T-cell (primary cell): ENCODE results near the gene ENC1. TPM values are rescaled to one million over a fixed set of nuclear protein-coding genes. Genes with fewer than 3 reads are reported as not detected.

Experiments used
- ATAC-seq, 4 experiments: fragments of 200-7000 bp in 3 of 4; fragments of 150-1000 bp in 1 of 4; cut with Tn5 transposase; replicated peaks in 1 of 4; 1 replicate in 3 of 4; 2 replicates in 1 of 4; pipeline ENCODE4 v1.10.0; 2021; ENCODE audit warnings: moderate library complexity in 3 of 4, mild to moderate bottlenecking in 2 of 4, moderate number of reproducible peaks in 1 of 4
- CTCF ChIA-PET, 2 donors: fragments of 300-600 bp; sonication (Branson Sonifier 250); formaldehyde crosslinking; loops; one replicate each; lab custom pipeline; 2022; ENCODE audit warnings: antibody characterized with exemption in 2 of 2; lab: Charles Lee
- POLR2A ChIA-PET, 2 donors: fragments of 300-600 bp; sonication (Branson Sonifier 250); formaldehyde crosslinking; loops; one replicate each; lab custom pipeline; 2022; ENCODE audit warnings: antibody characterized with exemption in 2 of 2; lab: Charles Lee
- DNase-seq, 35 experiments: peaks; one replicate each; pipeline versions ENCODE4 v3.0.0 to v3.0.0-alpha.2; 2013 to 2023
- H3K27ac ChIP-seq: one replicate; pipeline ENCODE4 v1.5.1; 2013; ENCODE audit warnings: low read length
- H3K27me3 ChIP-seq, 2 experiments: replicated peaks in 1 of 2; 1 replicate in 1 of 2; 2 replicates in 1 of 2; pipeline versions ENCODE4 v1.6.1 to v1.7.0; 2013; ENCODE audit warnings: low read length in 1 of 2, mixed read lengths in 1 of 2; ENCODE audit not compliant: control insufficient read depth in 2 of 2, insufficient read depth in 2 of 2; ENCODE audit errors: extremely low read depth in 1 of 2
- H3K36me3 ChIP-seq, 2 donors: 1 replicate in 1 of 2; 2 replicates in 1 of 2; pipeline versions ENCODE4 v1.6.1 to v1.7.0; 2013; ENCODE audit warnings: low read length in 1 of 2; ENCODE audit not compliant: control insufficient read depth in 2 of 2, insufficient read depth in 1 of 2; ENCODE audit errors: extremely low read depth in 1 of 2
- H3K4me1 ChIP-seq, 2 experiments: 1 replicate in 1 of 2; 2 replicates in 1 of 2; pipeline versions ENCODE4 v1.6.1 to v1.7.0; 2013; ENCODE audit warnings: low read length in 2 of 2, mixed read lengths in 1 of 2; ENCODE audit not compliant: insufficient read depth in 2 of 2, control insufficient read depth in 1 of 2; ENCODE audit errors: extremely low read depth in 1 of 2
- H3K4me3 ChIP-seq, 2 donors: 1 replicate in 1 of 2; 2 replicates in 1 of 2; pipeline versions ENCODE4 v1.5.1 to v1.7.0; 2013; ENCODE audit warnings: mild to moderate bottlenecking in 2 of 2, low read length in 1 of 2, moderate library complexity in 1 of 2; ENCODE audit not compliant: control insufficient read depth in 1 of 2; ENCODE audit errors: extremely low read depth in 1 of 2
- H3K9me3 ChIP-seq: 2 replicates; pipeline ENCODE4 v1.7.0; 2013
- H3K27ac Mint-ChIP-seq, 2 donors: one replicate each; pipeline ENCODE4 v1.8.0; 2020 to 2021; ENCODE audit warnings: mild to moderate bottlenecking in 2 of 2, mixed read lengths in 2 of 2
- H3K27me3 Mint-ChIP-seq, 2 donors: one replicate each; pipeline ENCODE4 v1.8.0; 2021 to 2022; ENCODE audit warnings: mixed read lengths in 2 of 2
- H3K36me3 Mint-ChIP-seq: one replicate; pipeline ENCODE4 v1.8.0; 2021; ENCODE audit warnings: mixed read lengths
- H3K4me1 Mint-ChIP-seq, 3 donors: one replicate each; pipeline ENCODE4 v1.8.0; 2020 to 2022; ENCODE audit warnings: mixed read lengths in 3 of 3, mild to moderate bottlenecking in 1 of 3
- H3K4me3 Mint-ChIP-seq, 3 donors: one replicate each; pipeline ENCODE4 v1.8.0; 2020 to 2022; ENCODE audit warnings: mild to moderate bottlenecking in 3 of 3, mixed read lengths in 3 of 3, moderate library complexity in 3 of 3
- H3K9me3 Mint-ChIP-seq, 3 donors: one replicate each; pipeline ENCODE4 v1.8.0; 2020 to 2022; ENCODE audit warnings: mixed read lengths in 3 of 3
- WGBS: methylation state at CpG from one replicate; pipeline ENCODE4 v1.1.5; 2013; ENCODE audit warnings: missing lambda C conversion rate; ENCODE audit not compliant: insufficient coverage; 5-methylcytosine and 5-hydroxymethylcytosine counted together
- total RNA-seq, 35 experiments: library from RNA in 6 of 35; stranded (reverse) in 6 of 35; fragments of 120-200 nt in 1 of 35; gene quantifications; one replicate each; pipeline versions ENCODE4 v1.2.1 to v1.2.4 and lab custom pipeline; 2013 to 2026

The ENC1 gene
- total RNA-seq, 5 donors from 2014 or later (not counting 1 experiment from before 2014, with no cell fraction given): 0.70 to 21.0 (median 2.7) TPM

DNA sequence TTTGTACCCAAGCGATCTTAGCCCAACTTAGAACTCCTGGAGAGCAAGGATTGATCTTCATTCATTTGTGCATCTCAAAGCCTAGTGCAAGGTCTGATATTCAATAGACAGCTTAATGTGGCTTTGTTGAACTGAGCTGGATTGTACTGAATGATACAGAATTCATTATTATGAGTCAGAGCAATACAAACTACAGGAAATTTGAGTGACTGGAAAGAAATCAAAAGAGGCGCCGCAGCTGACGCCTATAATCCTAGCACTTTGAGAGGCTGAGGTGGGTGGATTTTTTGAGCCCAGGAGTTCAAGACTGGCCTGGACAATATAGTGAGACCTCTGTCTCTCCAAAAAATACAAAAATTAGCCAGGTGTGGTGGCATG, 58.6 kb downstream of the ENC1 start:
- no peak overlapping the region for H3K4me3 ChIP-seq
- Mint-ChIP-seq H3K27ac (peak overlapping the region in 1 of 2 donors; percentile 19), H3K36me3 (no peaks in the 10 kb centered on the region), H3K4me3 (no peak overlapping the region), H3K9me3 (no peaks in the 10 kb centered on the region), H3K27me3 (no peaks in the 10 kb centered on the region), H3K4me1 (peaks cover 24 to 27% (median 24%) of the 10 kb centered on the region in 3 donors)
- POLR2A ChIA-PET: no interaction called here
- CTCF ChIA-PET: interaction anchor here in 1 of 2 donors (0.7 kb wide), 1 partner anchor 137 kb away, joined by 3 read pairs; no protein-coding TSS in a partner anchor
- no peaks in the 10 kb centered on the region for H3K9me3 ChIP-seq
- ATAC-seq (no peak), DNase-seq (no peak)
- H3K27me3 ChIP-seq: no peaks in the 10 kb centered on the region
- no peaks in the 10 kb centered on the region for H3K36me3 ChIP-seq
- no peak overlapping the region for H3K27ac ChIP-seq
- no CpG with 5 or more reads among the region's 4 CpGs for WGBS
- H3K4me1 ChIP-seq: peaks cover 25 to 26% of the 10 kb centered on the region in 2 experiments

DNA sequence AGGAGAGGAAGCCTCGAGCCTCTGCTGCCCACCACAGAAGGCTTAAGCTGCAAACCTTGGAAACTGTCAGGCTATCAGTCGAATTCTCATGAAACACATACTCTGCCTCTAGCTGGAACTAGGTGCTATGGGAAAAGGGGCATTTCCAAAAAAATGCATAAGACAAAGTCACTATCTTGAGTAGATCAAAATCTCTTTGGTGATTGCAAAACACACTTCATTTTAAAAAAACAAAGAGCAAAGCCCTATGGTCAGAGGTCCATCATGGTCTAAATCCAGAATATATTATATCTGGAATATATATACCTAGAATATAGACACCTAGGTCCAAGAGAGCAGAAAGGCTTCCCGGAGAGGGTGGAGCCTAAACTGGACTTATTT, 59.8 kb downstream of the ENC1 start:
- Mint-ChIP-seq H3K36me3 (no peaks in the 10 kb centered on the region), H3K4me1 (peaks cover 35 to 38% (median 37%) of the 10 kb centered on the region in 3 donors), H3K9me3 (no peaks in the 10 kb centered on the region), H3K27ac (no peak overlapping the region), H3K27me3 (no peaks in the 10 kb centered on the region), H3K4me3 (no peak overlapping the region)
- no peak overlapping the region for H3K27ac ChIP-seq
- H3K4me3 ChIP-seq: no peak overlapping the region
- H3K4me1 ChIP-seq: peaks cover 27 to 36% of the 10 kb centered on the region in 2 experiments
- no peak for ATAC-seq
- H3K9me3 ChIP-seq: no peaks in the 10 kb centered on the region
- H3K27me3 ChIP-seq: no peaks in the 10 kb centered on the region
- POLR2A ChIA-PET: no interaction called here
- no peak for DNase-seq
- CTCF ChIA-PET: no interaction called here
- H3K36me3 ChIP-seq: no peaks in the 10 kb centered on the region
- WGBS: 100% methylated on average over 1 of the region's 3 CpGs

DNA sequence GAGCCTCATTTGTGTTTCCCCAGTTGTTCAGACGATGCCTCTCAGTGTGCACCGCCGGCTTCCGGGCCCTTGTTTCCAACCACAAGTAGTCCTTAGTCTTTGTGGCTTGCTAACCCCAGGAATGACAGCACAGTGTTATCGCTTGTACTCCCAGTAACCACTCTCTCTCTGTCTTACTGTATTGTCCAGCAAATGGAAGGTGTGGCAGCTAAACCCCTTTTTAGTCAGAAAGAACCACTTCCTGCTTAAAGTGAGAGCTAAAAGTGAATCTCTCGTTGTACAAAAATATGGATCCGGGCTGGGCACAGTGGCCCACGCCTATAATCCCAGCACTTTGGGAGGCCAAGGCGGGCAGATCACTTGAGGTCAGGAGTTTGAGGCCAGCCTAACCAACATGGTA, 61.3 kb downstream of the ENC1 start:
- DNase-seq: peak in 34 of 35 experiments; percentile 15 to 73 (median 35)
- CTCF ChIA-PET: no interaction called here

DNA sequence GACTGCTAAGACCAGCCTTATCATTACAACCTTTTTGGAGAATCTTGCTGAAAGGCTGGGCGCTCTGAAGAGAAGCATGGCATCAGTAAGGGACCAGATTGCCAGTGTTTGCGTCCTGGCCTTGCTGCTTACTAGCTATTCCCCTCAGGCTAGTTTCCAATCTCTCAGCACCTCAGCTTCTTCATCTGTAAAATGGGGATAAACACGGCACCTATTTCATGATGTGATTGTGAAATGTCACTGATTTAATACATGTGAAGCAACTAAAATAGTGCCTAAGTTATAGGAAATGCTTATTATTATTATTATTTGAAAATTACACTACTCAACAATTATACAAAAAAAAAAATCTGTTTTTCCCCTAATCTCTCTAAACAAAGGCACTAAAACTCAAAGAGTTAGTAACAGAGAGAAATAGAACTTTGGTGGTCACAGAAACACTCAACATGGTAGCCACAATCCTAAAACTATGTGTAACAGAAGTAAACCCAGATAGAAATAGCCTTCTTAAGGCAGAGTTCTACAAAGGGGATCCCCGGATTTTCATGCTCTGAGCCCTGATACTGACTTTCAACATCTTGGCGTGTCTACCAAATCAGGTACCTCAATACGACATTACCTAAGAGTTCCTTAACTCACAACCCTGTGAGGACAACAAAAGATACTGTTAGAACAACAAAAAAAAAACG, 62.0 kb downstream of the ENC1 start:
- Mint-ChIP-seq H3K27me3 (no peaks in the 10 kb centered on the region), H3K9me3 (no peaks in the 10 kb centered on the region), H3K4me3 (peak overlapping the region; percentile 11 to 59 (median 29)), H3K36me3 (no peaks in the 10 kb centered on the region), H3K4me1 (peaks cover 38 to 42% (median 41%) of the 10 kb centered on the region in 3 donors), H3K27ac (peak overlapping the region; percentile 88 to 91)
- Histone ChIP-seq H3K4me1 (peaks cover 29 to 36% of the 10 kb centered on the region in 2 experiments), H3K27ac (peak overlapping the region; percentile 40), H3K4me3 (no peak overlapping the region), H3K27me3 (no peaks in the 10 kb centered on the region), H3K36me3 (no peaks in the 10 kb centered on the region), H3K9me3 (no peaks in the 10 kb centered on the region)
- ChIA-PET CTCF (no interaction called here), POLR2A (no interaction called here)
- DNase-seq (peak in 1 of 35 experiments; percentile 25), ATAC-seq (peak in 1 of 4 experiments; percentile 29)
- 80% methylated on average over 3 of the region's 7 CpGs for WGBS

More for the DNA sequence above, 61.3 kb downstream of the ENC1 start:
- Mint-ChIP-seq H3K27me3 (no peaks in the 10 kb centered on the region), H3K9me3 (no peaks in the 10 kb centered on the region), H3K36me3 (no peaks in the 10 kb centered on the region), H3K4me1 (peaks cover 38 to 42% (median 41%) of the 10 kb centered on the region in 3 donors), H3K4me3 (peak overlapping the region; percentile 11 to 59 (median 29)), H3K27ac (peak overlapping the region; percentile 88 to 91)
- WGBS: 40% methylated on average over 3 of the region's 9 CpGs
- POLR2A ChIA-PET: no interaction called here
- no peaks in the 10 kb centered on the region for H3K36me3 ChIP-seq
- H3K9me3 ChIP-seq: no peaks in the 10 kb centered on the region
- no peak overlapping the region for H3K4me3 ChIP-seq
- H3K27ac ChIP-seq: peak overlapping the region; percentile 40
- H3K4me1 ChIP-seq: peaks cover 29 to 36% of the 10 kb centered on the region in 2 experiments
- ATAC-seq: peak; percentile 56 to 91 (median 74)
- H3K27me3 ChIP-seq: no peaks in the 10 kb centered on the region

Other genes with a start within 250 kb of the ENC1 start
- gene HEXB, start 44.5 kb upstream of the ENC1 start, total RNA-seq: 10 to 100 TPM; 32.5 to 52.0 (median 44.0) TPM
- gene GFM2, start 126.4 kb upstream of the ENC1 start, total RNA-seq: 10 to 100 TPM; 13.7 to 21.8 (median 20.3) TPM
- gene NSA2, start 126.5 kb upstream of the ENC1 start, total RNA-seq: 100 to 1,000 TPM in 3 of 5 donors, 10 to 100 TPM in 2; 81.8 to 142 (median 126) TPM
- gene FAM169A, start 225.7 kb upstream of the ENC1 start, total RNA-seq: 10 to 100 TPM; 12.5 to 15.9 (median 12.6) TPM